ENCODE measurements around the gene CEP57L1. TPM values are rescaled to one million over a fixed set of nuclear protein-coding genes. Genes with fewer than 3 reads are reported as not detected.

The CEP57L1 gene
- total and polyA plus RNA-seq, 2 experiments from 2014 or later, result 20.6 to 25.6 TPM

DNA sequence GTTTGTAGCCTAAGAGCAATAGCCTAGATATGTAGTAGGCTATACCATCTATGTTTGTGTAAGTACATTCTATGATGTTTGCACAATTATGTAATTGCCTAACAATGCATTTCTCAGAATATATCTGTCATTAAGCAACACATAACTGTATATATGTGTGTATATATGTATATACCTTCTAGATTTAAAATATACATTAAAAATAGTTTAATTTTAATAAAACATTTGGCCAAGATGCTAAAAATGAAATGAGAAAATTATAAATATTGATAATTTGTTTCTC, 21.2 kb upstream of the CEP57L1 start:
- no peaks in the 10 kb centered on the region for H3K9me3 ChIP-seq (ENCODE audit: low read depth)
- in situ Hi-C loops (cut with MboI), result loop anchor here (25.0 kb wide), 1 partner anchor 962 kb away; no protein-coding TSS in a partner anchor
- TF ChIP-seq EZH2 (IDR thresholded peaks at IDR 0.05; ENCODE audit: insufficient read depth, poor library complexity, severe bottlenecking), result no peak
- TF ChIP-seq EZH2phosphoT487 (IDR thresholded peaks at IDR 0.05; ENCODE audit: insufficient read depth, low read depth), result no peak

DNA sequence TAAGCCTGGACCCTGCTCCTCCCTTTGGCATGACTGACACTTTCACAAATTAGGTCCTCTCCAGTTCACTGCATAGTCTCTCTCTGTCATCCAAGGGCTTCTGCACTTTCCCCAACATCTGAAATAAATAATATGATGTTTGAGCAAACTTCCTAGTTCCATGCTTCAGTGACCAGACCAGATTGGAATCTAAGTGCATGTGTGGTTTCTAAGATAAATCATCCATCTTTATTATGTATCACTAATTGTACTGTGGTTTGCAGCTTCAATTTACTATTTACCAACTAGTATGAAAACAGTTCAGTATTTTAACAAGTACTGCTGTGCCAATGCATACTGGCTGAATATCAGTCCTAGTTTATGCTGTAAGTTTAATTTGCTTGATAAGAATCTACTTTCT, 19.4 kb upstream of the CEP57L1 start:
- peaks cover 15% of the 10 kb centered on the region for H3K4me1 ChIP-seq (ENCODE audit: insufficient read depth)
- H3K79me2 ChIP-seq (ENCODE audit: insufficient read depth), result peaks cover 6% of the 10 kb centered on the region; the same call in 1 of the 2 replicates
- TF ChIP-seq EZH2 (IDR thresholded peaks at IDR 0.05; ENCODE audit: insufficient read depth, poor library complexity, severe bottlenecking) (no peak), EZH2phosphoT487 (IDR thresholded peaks at IDR 0.05; ENCODE audit: insufficient read depth, low read depth) (no peak)
- H3K27ac ChIP-seq, result no peak overlapping the region
- peaks cover 10% of the 10 kb centered on the region for H3F3A ChIP-seq (ENCODE audit: insufficient read depth)
- no peak overlapping the region for H3K4me3 ChIP-seq
- no peaks in the 10 kb centered on the region for H4K20me1 ChIP-seq (ENCODE audit: insufficient read depth)
- peak overlapping the region; percentile 24 for H3K4me2 ChIP-seq (ENCODE audit: unreplicated experiment)
- no peaks in the 10 kb centered on the region for H3K36me3 ChIP-seq (ENCODE audit: low read depth)
- DNase-seq, result peak; percentile 82
- H2AFZ ChIP-seq, result no peak overlapping the region
- in situ Hi-C loops (cut with MboI), result no loop called here
- no peaks in the 10 kb centered on the region for H3K27me3 ChIP-seq (replicated peaks; ENCODE audit: insufficient read depth)
- no peaks in the 10 kb centered on the region for H3K9me3 ChIP-seq (ENCODE audit: low read depth)
- no peak overlapping the region for H3K9ac ChIP-seq
- H3K9me2 ChIP-seq (ENCODE audit: insufficient read depth), result no peaks in the 10 kb centered on the region

More for the DNA sequence above, 21.2 kb upstream of the CEP57L1 start:
- H3K79me2 ChIP-seq (ENCODE audit: insufficient read depth), result no peaks in the 10 kb centered on the region
- no peak for DNase-seq
- H3K9ac ChIP-seq, result no peak overlapping the region
- peaks cover 15% of the 10 kb centered on the region for H3K4me1 ChIP-seq (ENCODE audit: insufficient read depth)
- no peaks in the 10 kb centered on the region for H3K36me3 ChIP-seq (ENCODE audit: low read depth)
- H3K9me2 ChIP-seq (ENCODE audit: insufficient read depth), result no peaks in the 10 kb centered on the region
- no peaks in the 10 kb centered on the region for H3K27me3 ChIP-seq (replicated peaks; ENCODE audit: insufficient read depth)
- H2AFZ ChIP-seq, result no peak overlapping the region
- H3F3A ChIP-seq (ENCODE audit: insufficient read depth), result peaks cover 10% of the 10 kb centered on the region
- no peak overlapping the region for H3K4me2 ChIP-seq (ENCODE audit: unreplicated experiment)
- H3K4me3 ChIP-seq, result no peak overlapping the region
- H3K27ac ChIP-seq, result no peak overlapping the region
- no peaks in the 10 kb centered on the region for H4K20me1 ChIP-seq (ENCODE audit: insufficient read depth)

DNA sequence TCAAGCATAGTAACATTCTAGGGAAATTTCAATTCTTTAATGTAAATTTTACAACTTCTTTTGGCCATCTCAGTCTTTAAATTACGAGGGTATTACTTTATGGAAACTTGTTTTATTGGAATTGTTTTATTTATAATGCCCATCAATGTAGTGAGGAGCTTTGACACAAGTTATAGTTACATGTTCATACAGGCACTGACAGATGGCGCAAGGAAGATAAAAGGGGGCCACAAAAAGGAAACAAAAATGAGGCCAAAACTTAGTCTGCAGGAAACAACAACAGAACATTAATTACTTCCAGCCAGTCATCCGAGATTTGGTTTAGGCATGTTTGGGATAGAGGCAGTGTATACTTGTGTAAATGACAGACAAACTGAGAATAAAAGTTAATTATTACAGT, 18.9 kb upstream of the CEP57L1 start:
- Histone ChIP-seq H3K27me3 (replicated peaks; ENCODE audit: insufficient read depth) (no peaks in the 10 kb centered on the region), H3K27ac (no peak overlapping the region), H3K4me1 (ENCODE audit: insufficient read depth) (peaks cover 15% of the 10 kb centered on the region), H3K4me3 (no peak overlapping the region), H3K4me2 (ENCODE audit: unreplicated experiment) (peak overlapping the region; percentile 24), H2AFZ (no peak overlapping the region), H3K79me2 (ENCODE audit: insufficient read depth) (peaks cover 6% of the 10 kb centered on the region; the same call in 1 of the 2 replicates), H4K20me1 (ENCODE audit: insufficient read depth) (no peaks in the 10 kb centered on the region), H3K36me3 (ENCODE audit: low read depth) (no peaks in the 10 kb centered on the region), H3K9me2 (ENCODE audit: insufficient read depth) (no peaks in the 10 kb centered on the region), H3K9ac (no peak overlapping the region), H3K9me3 (ENCODE audit: low read depth) (no peaks in the 10 kb centered on the region), H3F3A (ENCODE audit: insufficient read depth) (peaks cover 10% of the 10 kb centered on the region)
- TF ChIP-seq EZH2phosphoT487 (IDR thresholded peaks at IDR 0.05; ENCODE audit: insufficient read depth, low read depth), result no peak
- TF ChIP-seq EZH2 (IDR thresholded peaks at IDR 0.05; ENCODE audit: insufficient read depth, poor library complexity, severe bottlenecking), result no peak
- WGBS, 2 experiments (ENCODE audit: low coverage in 1 of 2, low lambda C conversion rate in 2 of 2, missing lambda C conversion rate in 2 of 2), result 27 to 28% methylated on average over 3 of the region's 3 CpGs
- DNase-seq, result peak; percentile 12
- in situ Hi-C loops (cut with MboI), result no loop called here

DNA sequence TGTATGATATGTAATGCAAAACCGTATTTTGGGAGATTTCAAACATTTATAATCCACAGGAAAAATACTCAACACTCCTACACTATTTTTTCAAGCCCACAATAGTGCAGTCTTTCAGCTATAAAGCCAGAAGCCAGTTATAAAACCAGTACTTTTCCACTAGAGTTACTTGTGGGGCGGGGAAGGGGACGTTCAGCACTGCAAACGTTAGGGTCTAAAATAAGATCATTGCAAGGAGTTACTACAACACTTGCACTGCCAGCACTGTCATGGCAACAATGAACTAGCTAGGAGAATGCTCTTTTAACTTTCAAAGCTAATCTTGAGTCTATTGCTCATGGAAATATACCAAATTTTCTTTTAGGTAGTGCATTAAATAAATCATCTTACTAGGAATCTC, 15.3 kb upstream of the CEP57L1 start:
- Histone ChIP-seq H2AFZ (no peak overlapping the region), H3K27ac (no peak overlapping the region)

DNA sequence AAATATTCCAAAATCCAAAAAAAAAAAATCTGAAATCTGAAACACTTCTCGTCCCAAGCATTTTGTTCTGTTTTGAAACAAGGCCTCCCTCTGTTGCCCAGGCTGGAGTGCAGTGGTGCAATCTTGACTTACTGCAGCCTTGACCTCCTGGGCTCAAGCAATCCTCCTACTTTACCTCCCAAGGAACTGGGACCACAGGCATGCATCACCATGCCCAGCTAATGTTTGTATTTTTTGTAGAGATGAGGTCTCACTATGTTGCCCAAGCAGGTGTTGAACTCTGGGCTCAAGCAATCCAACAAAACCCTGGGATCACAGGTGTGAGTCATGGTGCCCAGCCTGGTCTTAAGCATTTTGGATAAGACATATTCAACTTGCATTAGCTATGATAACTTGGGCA, 14.3 kb upstream of the CEP57L1 start:
- H3F3A ChIP-seq (ENCODE audit: insufficient read depth), result peaks cover 9% of the 10 kb centered on the region
- H3K4me3 ChIP-seq, result no peak overlapping the region
- no peak overlapping the region for H3K4me2 ChIP-seq (ENCODE audit: unreplicated experiment)
- no peak overlapping the region for H3K27ac ChIP-seq
- no peak for DNase-seq
- WGBS, 2 experiments (ENCODE audit: low coverage in 1 of 2, low lambda C conversion rate in 2 of 2, missing lambda C conversion rate in 2 of 2), result 89 to 95% methylated on average over 1 of the region's 1 CpG
- no peaks in the 10 kb centered on the region for H3K9me3 ChIP-seq (ENCODE audit: low read depth)
- H3K79me2 ChIP-seq (ENCODE audit: insufficient read depth), result peaks cover 7% of the 10 kb centered on the region; the same call in 1 of the 2 replicates
- H3K9me2 ChIP-seq (ENCODE audit: insufficient read depth), result no peaks in the 10 kb centered on the region
- in situ Hi-C loops (cut with MboI), result no loop called here
- H3K36me3 ChIP-seq (ENCODE audit: low read depth), result peaks cover 4% of the 10 kb centered on the region; the same call in 1 of the 2 replicates
- no peaks in the 10 kb centered on the region for H3K27me3 ChIP-seq (replicated peaks; ENCODE audit: insufficient read depth)
- H3K4me1 ChIP-seq (ENCODE audit: insufficient read depth), result peaks cover 5% of the 10 kb centered on the region
- no peaks in the 10 kb centered on the region for H4K20me1 ChIP-seq (ENCODE audit: insufficient read depth)
- TF ChIP-seq EZH2phosphoT487 (IDR thresholded peaks at IDR 0.05; ENCODE audit: insufficient read depth, low read depth), result no peak
- no peak for TF ChIP-seq EZH2 (IDR thresholded peaks at IDR 0.05; ENCODE audit: insufficient read depth, poor library complexity, severe bottlenecking)
- H2AFZ ChIP-seq, result no peak overlapping the region
- H3K9ac ChIP-seq, result no peak overlapping the region

More for the DNA sequence above, 15.3 kb upstream of the CEP57L1 start:
- Histone ChIP-seq H3K4me1 (ENCODE audit: insufficient read depth) (peaks cover 11% of the 10 kb centered on the region), H3K9me2 (ENCODE audit: insufficient read depth) (no peaks in the 10 kb centered on the region), H3K4me3 (no peak overlapping the region), H3K36me3 (ENCODE audit: low read depth) (peaks cover 4% of the 10 kb centered on the region; the same call in 1 of the 2 replicates), H3F3A (ENCODE audit: insufficient read depth) (peaks cover 15% of the 10 kb centered on the region), H3K9ac (no peak overlapping the region), H3K27me3 (replicated peaks; ENCODE audit: insufficient read depth) (no peaks in the 10 kb centered on the region), H3K4me2 (ENCODE audit: unreplicated experiment) (no peak overlapping the region), H3K79me2 (ENCODE audit: insufficient read depth) (peaks cover 6% of the 10 kb centered on the region; the same call in 1 of the 2 replicates), H4K20me1 (ENCODE audit: insufficient read depth) (no peaks in the 10 kb centered on the region), H3K9me3 (ENCODE audit: low read depth) (no peaks in the 10 kb centered on the region)
- TF ChIP-seq EZH2phosphoT487 (IDR thresholded peaks at IDR 0.05; ENCODE audit: insufficient read depth, low read depth) (no peak), EZH2 (IDR thresholded peaks at IDR 0.05; ENCODE audit: insufficient read depth, poor library complexity, severe bottlenecking) (no peak)
- WGBS, 2 experiments (ENCODE audit: low coverage in 1 of 2, low lambda C conversion rate in 2 of 2, missing lambda C conversion rate in 2 of 2), result 60% methylated on average over 4 of the region's 4 CpGs
- no peak for DNase-seq
- in situ Hi-C loops (cut with MboI), result no loop called here
